ENCODE measurements around the gene SLC30A3. TPM values are rescaled to one million over a fixed set of nuclear protein-coding genes. Genes with fewer than 3 reads are reported as not detected.

Gene SLC30A3
- total RNA-seq, 1 experiment from 2014 or later = not detected

DNA sequence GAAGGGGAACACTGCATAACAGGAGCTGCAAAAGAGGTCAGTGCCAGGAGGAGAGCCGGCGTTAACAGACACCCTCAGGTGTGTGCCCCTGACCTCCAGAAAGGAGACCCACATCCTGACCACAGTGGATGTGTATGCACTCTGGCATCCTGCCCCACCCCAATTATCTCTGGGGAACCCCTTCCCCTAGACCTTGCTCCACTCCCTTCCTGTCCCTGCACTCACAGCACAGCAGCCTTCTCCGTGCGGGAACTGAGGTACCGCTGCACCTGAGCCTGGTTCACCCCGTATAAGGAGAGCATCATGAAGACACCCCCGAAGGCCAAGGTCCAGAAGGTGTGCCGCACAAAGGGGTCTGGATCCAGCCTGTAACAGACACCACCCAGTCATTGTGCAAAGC is 58.3 kb downstream of the SLC30A3 start:
- DNase-seq = no peak
- H3K36me3 Mint-ChIP-seq (ENCODE audit: insufficient read depth, unreplicated experiment) = peaks cover 12% of the 10 kb centered on the region
- CTCF ChIA-PET = interaction anchor here (0.6 kb wide), 1 partner anchor 67 kb away, joined by 3 read pairs; no protein-coding TSS in a partner anchor

DNA sequence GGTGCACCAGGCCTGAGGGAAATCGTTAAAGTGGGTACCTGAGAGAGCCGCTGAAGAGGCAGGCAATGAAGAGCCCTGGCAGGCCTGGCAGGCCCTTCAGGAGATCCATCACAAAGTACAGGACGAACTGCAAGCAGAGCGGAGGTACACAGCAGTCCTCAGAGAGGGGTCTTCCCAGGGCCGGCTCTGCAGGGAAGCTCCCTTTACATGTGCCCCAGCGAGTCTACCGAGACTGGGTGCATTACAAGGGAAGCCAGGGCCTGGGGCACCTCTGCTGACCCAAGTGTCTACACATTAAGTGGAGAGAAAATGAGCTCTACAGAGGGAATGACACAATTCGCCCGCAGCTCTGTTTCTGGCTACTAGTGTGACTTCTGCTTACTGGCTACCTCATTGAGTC is 59.1 kb downstream of the SLC30A3 start:
- Mint-ChIP-seq H3K27ac (ENCODE audit: unreplicated experiment) (no peak overlapping the region), H3K36me3 (ENCODE audit: insufficient read depth, unreplicated experiment) (peaks cover 18% of the 10 kb centered on the region), H3K4me3 (ENCODE audit: low read depth, unreplicated experiment) (no peak overlapping the region), H3K27me3 (ENCODE audit: unreplicated experiment) (no peaks in the 10 kb centered on the region), H3K4me1 (ENCODE audit: low read depth, unreplicated experiment) (no peaks in the 10 kb centered on the region), H3K9me3 (ENCODE audit: low read depth, unreplicated experiment) (no peaks in the 10 kb centered on the region)
- DNase-seq = no peak
- TF ChIP-seq, protein P1, sequence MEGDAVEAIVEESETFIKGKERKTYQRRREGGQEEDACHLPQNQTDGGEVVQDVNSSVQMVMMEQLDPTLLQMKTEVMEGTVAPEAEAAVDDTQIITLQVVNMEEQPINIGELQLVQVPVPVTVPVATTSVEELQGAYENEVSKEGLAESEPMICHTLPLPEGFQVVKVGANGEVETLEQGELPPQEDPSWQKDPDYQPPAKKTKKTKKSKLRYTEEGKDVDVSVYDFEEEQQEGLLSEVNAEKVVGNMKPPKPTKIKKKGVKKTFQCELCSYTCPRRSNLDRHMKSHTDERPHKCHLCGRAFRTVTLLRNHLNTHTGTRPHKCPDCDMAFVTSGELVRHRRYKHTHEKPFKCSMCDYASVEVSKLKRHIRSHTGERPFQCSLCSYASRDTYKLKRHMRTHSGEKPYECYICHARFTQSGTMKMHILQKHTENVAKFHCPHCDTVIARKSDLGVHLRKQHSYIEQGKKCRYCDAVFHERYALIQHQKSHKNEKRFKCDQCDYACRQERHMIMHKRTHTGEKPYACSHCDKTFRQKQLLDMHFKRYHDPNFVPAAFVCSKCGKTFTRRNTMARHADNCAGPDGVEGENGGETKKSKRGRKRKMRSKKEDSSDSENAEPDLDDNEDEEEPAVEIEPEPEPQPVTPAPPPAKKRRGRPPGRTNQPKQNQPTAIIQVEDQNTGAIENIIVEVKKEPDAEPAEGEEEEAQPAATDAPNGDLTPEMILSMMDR (IDR thresholded peaks at IDR 0.05; ENCODE audit: unreplicated experiment) = no peak
- intact Hi-C loops (cut with micrococcal nuclease; ENCODE audit: unreplicated experiment) = no loop called here
- no TSS peak for BruUV-seq (replicated peaks)
- CTCF ChIA-PET = interaction anchor here (0.6 kb wide), 1 partner anchor 68 kb away, joined by 3 read pairs; no protein-coding TSS in a partner anchor

More for the DNA sequence above, 58.3 kb downstream of the SLC30A3 start:
- TF ChIP-seq, protein P1 (IDR thresholded peaks at IDR 0.05; ENCODE audit: unreplicated experiment) = no peak
- H3K4me1 Mint-ChIP-seq (ENCODE audit: low read depth, unreplicated experiment) = no peaks in the 10 kb centered on the region
- intact Hi-C loops (cut with micrococcal nuclease; ENCODE audit: unreplicated experiment) = no loop called here
- no TSS peak for BruUV-seq (replicated peaks)
- no peaks in the 10 kb centered on the region for H3K9me3 Mint-ChIP-seq (ENCODE audit: low read depth, unreplicated experiment)
- no peak overlapping the region for H3K4me3 Mint-ChIP-seq (ENCODE audit: low read depth, unreplicated experiment)
- no peaks in the 10 kb centered on the region for H3K27me3 Mint-ChIP-seq (ENCODE audit: unreplicated experiment)
- no peak overlapping the region for H3K27ac Mint-ChIP-seq (ENCODE audit: unreplicated experiment)

Other genes starting within 250 kb of the SLC30A3 start
- 75.9 and 79.6 TPM in 2 replicates for gene TMEM214, start 230.1 kb downstream of the SLC30A3 start, total RNA-seq (2022)
- gene AGBL5, start 211.4 kb downstream of the SLC30A3 start, total RNA-seq (2022) = 20.2 and 25.2 TPM in 2 replicates
- gene OST4, start 191.4 kb downstream of the SLC30A3 start, total RNA-seq (2022) = 163 and 172 TPM in 2 replicates
- 0.12 and 0.19 TPM in 2 replicates for gene EMILIN1, start 184.4 kb downstream of the SLC30A3 start, total RNA-seq (2022)
- gene KHK, start 176.3 kb downstream of the SLC30A3 start, total RNA-seq (2022) = 2.0 and 4.2 TPM in 2 replicates
- gene CGREF1, start 143.9 kb downstream of the SLC30A3 start, total RNA-seq (2022) = 3.7 and 9.3 TPM in 2 replicates
- gene ABHD1, start 139.2 kb downstream of the SLC30A3 start, total RNA-seq (2022) = 0.56 and 0.64 TPM in 2 replicates
- gene PREB, start 128.4 kb downstream of the SLC30A3 start, total RNA-seq (2022) = 54.0 and 60.1 TPM in 2 replicates
- gene PRR30, start 123.6 kb downstream of the SLC30A3 start, total RNA-seq (2022) = not detected in 2 replicates
- not detected in 2 replicates for gene TCF23, start 114.0 kb downstream of the SLC30A3 start, total RNA-seq (2022)
- gene ATRAID, start 51.0 kb downstream of the SLC30A3 start, total RNA-seq (2022) = 104 and 121 TPM in 2 replicates
- gene SLC5A6, start 50.8 kb downstream of the SLC30A3 start, total RNA-seq (2022) = 39.6 and 42.3 TPM in 2 replicates
- 68.2 and 71.6 TPM in 2 replicates for gene CAD, start 45.7 kb downstream of the SLC30A3 start, total RNA-seq (2022)
- not detected in 2 replicates for gene DNAJC5G, start 12.4 kb upstream of the SLC30A3 start, total RNA-seq (2022)
- gene TRIM54, start 19.4 kb upstream of the SLC30A3 start, total RNA-seq (2022) = 0.99 and 2.3 TPM in 2 replicates
- 4.6 and 6.6 TPM in 2 replicates for gene UCN, start 45.4 kb upstream of the SLC30A3 start, total RNA-seq (2022)
- gene MPV17, start 60.0 kb upstream of the SLC30A3 start, total RNA-seq (2022) = 77.4 and 84.5 TPM in 2 replicates
- 83.8 and 85.4 TPM in 2 replicates for gene GTF3C2, start 93.7 kb upstream of the SLC30A3 start, total RNA-seq (2022)
- gene EIF2B4, start 107.3 kb upstream of the SLC30A3 start, total RNA-seq (2022) = 42.0 and 43.7 TPM in 2 replicates
- 85.3 and 96.9 TPM in 2 replicates for gene SNX17, start 107.6 kb upstream of the SLC30A3 start, total RNA-seq (2022)
- gene ZNF513, start 117.7 kb upstream of the SLC30A3 start, total RNA-seq (2022) = 10.6 and 13.1 TPM in 2 replicates
- 118 and 121 TPM in 2 replicates for gene PPM1G, start 146.5 kb upstream of the SLC30A3 start, total RNA-seq (2022)
- gene NRBP1, start 165.6 kb upstream of the SLC30A3 start, total RNA-seq (2022) = 58.2 and 60.5 TPM in 2 replicates
- gene KRTCAP3, start 179.3 kb upstream of the SLC30A3 start, total RNA-seq (2022) = 71.8 and 74.0 TPM in 2 replicates
- 37.5 and 41.7 TPM in 2 replicates for gene IFT172, start 226.7 kb upstream of the SLC30A3 start, total RNA-seq (2022)
- 5.3 and 7.2 TPM in 2 replicates for gene FNDC4, start 232.2 kb upstream of the SLC30A3 start, total RNA-seq (2022)
- gene GCKR, start 233.8 kb upstream of the SLC30A3 start, total RNA-seq (2022) = 17.8 and 26.8 TPM in 2 replicates